ENCODE results near the gene SERTAD2.

SERTAD2 gene

GRCh38 chr2:64607381-64608304 lies 46.1 kb downstream of the SERTAD2 start:
- peak; percentile 29 to 74 for DNase-seq

GRCh38 chr2:64606479-64607363 lies 47.0 kb downstream of the SERTAD2 start:
- DNase-seq = peak in 1 of 2 experiments; percentile 60

DNA sequence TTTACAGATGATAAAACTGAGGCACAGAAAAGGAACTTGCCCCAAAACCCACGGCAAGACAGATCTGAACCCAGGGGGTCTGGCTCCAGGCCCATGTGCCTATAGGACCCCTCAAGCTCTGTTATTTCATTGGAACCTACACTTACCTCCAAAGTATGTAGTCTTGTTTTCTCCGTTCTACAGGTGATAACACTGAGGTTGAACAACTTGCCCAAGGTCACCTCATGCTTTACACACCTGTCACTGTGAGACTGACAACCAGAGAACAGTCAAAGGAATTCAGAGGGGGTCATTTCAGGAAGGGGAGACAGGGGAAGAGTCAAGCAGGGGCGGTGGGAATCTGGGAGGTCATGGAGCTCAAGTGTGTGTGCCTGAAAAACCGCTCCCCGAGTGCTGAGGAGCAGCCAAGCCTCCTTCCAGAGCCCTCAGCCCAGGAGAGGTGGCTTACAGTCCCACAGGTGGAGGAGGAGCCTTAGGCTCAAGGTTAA lies 47.7 kb downstream of the SERTAD2 start:
- no peak for DNase-seq

GRCh38 chr2:64605026-64605471 lies 48.7 kb downstream of the SERTAD2 start:
- no peak for DNase-seq

DNA sequence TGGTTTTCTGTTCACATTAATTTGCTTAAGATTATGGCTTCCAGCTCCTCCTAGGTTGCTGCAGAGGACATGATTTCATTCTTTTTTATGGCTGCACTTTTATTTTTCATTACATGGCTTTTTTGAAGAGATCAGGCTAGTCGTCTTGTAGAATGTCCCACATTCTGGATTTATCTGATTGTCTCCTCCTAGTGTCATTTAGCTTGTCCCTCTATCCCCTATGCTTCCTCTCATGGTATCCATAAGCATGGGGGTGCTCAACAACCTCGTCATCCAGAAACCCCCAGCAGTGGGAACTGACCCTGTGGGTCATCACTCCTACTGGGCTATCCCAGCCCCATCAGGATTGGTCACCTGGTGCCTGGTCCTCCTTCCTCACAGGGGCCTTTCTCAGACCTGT lies 49.6 kb downstream of the SERTAD2 start:
- no peak for DNase-seq

GRCh38 chr2:64602436-64602835 lies 51.3 kb downstream of the SERTAD2 start:
- DNase-seq = no peak

DNA sequence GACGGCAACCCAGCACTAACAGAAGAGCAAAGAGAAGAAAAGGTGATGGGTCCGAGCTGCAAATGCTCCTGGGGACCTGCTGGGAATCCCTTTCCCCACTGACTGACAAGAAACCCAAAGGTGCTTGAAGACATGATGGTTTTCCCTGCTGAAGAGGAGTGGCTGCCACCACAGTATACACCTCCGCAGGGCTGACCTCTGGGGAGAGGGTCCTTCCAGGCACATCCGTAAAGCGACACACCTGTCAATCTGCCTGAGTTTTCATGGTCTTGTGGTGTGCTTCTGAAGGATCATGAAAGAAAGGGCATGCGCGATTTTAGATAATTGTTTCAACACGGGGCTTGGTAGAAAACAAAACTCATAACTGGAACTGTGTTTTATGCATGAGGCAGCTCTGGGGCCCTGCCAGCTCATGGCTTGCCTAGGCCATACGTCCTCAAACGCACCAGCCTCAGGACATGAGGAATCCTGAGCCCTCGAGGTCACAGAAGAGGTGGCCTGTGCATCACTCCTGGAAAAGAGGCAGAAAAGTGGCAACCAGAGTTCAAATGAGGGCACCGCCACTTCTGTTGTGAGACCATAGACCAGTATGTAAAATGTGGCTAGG lies 51.8 kb downstream of the SERTAD2 start:
- no peak for DNase-seq

GRCh38 chr2:64601034-64601754 lies 52.5 kb downstream of the SERTAD2 start:
- DNase-seq = no peak

GRCh38 chr2:64599469-64599868 lies 54.2 kb downstream of the SERTAD2 start:
- DNase-seq = no peak

DNA sequence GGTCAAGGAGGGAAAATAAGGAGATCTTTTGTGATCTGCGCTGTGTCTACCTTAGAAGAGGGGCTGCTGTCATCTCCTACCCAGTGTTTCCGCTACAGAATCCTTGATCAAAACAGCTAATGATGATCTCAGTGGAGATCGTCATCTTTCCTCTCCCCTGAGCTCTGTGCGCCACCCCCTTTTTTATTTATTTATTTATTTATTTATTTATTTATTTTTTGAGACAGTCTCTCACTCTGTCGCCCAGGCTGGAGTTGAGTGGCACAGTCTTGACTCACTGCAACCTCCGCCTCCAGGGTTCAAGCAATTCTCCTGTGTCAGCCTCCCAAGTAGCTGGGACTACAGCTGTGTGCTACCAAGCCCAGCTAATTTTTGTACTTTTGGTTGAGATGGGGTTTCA lies 55.5 kb downstream of the SERTAD2 start:
- DNase-seq = no peak

GRCh38 chr2:64595397-64596176 lies 58.1 kb downstream of the SERTAD2 start:
- DNase-seq = peak in 1 of 2 experiments; percentile 69

DNA sequence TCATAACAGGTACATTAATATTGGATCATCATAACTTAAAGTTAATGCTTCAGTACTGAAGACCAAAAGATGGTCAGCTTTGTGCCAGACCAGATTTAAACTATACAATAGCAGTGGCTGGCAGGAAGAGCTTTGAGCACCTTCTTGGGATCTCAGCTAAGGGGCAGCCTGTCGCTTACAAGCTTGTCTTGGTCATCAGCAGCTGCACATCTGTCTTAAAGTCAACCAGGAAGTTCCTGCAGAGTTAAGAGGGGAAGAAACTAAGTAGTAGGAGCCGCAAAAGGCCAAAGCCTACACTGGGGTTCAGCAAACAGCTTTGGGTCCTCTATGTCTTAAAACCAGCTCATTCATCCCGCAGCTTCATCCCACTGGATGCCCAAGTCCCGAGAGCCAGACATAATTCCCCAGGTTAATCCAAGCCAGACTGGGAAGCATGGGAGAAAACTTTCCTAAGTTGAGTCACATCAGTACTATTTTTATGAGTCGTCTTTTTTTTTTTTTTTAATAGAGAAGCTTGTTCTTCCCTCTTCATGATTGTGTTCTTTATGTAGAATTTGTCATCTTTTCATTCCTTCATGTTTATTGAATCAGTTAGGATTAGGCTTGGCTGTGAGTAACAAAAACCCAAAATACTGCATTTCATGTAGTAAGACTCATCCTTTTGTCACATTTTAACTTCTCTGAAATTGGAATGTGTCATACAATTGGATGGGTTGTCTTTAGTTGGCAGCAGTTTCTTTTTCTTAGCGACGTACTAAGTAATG lies 59.3 kb downstream of the SERTAD2 start:
- no peak for DNase-seq

GRCh38 chr2:64593035-64593655 lies 60.6 kb downstream of the SERTAD2 start:
- DNase-seq = no peak

- DNase-seq = no peak
Observed at GRCh38 chr2:64591188-64591587, 62.5 kb downstream of the SERTAD2 start.

DNA sequence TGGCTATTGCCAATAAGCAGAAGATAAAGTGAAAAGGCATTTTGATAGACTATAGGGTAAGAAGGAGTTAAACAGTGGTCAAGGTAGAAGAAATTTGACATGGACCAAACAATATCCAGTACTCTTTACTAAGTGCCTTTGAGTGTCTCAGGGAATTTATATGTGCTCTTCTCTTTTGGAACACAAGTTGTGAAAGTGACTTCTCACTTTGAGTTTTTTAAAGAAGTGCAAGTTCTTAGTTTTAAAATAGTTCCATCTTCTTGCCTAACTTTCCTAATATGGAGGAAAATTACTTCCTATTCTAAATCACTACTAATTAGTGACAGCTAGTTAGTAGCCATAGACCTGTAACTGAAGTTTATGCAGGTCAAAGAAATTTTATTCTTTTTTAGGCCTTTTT lies 66.2 kb downstream of the SERTAD2 start:
- DNase-seq = no peak

DNA sequence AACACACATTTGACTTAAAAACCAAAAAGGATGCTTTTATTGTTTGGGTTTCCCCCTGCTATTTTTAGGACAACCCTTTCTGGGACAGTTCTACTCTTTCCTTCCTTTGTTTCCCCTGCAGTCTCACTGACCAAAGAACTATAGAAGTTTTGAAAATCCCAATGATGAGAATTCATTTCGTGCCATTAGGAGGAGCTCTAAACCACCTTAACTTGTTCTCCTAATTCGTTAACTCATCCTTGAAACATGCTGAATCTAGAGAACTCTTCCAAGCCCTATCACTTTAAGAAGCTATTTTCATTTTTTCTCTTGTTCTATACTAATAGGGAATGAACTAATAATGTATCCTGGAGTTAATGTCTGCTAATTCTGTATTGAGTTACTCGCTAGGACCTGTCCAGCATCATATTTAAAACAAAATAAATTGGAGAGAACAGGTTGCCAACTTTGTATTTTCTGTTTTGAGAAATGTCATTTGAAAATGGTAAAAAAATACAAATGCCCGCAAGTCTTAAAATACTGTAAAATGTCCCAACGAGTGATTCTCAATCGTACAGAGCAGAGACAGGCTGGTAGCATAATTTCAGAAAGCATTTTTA lies 66.7 kb downstream of the SERTAD2 start:
- peak; percentile 15 to 39 for DNase-seq

- no peak for DNase-seq
Observed at GRCh38 chr2:64586054-64586453, 67.7 kb downstream of the SERTAD2 start.

- DNase-seq = no peak
Observed at GRCh38 chr2:64582774-64583340, 70.9 kb downstream of the SERTAD2 start.

DNA sequence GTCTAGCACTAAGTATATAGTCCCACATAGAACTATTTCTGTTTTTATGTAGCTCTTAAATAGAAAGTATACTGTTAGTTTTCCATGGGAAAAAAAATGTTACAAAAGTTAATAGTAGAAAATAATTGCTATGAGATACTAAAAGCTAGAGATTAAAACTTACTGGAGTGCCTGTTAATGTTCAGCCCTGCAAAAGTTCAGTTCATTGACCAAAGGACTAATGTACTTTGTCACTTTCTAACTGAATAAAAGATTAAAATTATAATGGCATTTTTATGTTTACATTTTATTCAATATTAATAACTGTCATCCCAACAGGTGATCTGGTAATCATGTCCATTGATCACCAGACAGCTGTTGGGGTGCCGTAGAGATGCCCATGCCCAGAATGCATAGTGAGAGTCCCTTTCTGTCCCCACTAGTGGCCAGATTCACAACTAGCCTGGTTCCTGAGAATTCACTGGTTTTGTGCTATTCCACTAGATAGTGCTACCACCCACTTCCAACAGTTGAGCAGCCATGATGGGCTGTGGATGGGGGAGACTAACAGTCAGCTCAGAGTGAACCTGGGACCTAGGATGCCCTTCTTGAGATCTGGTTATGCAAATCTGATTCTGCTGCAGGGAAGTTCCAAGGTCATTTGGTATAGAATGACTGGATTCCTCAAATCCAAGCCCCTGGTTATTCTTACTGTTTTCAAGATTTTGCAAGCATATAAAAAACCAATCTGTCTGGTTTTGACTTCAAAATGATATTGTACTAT lies 71.8 kb downstream of the SERTAD2 start:
- no peak for DNase-seq

All from NCI-H524 (cell line).